MCF 10A (cell line): Measurements from ENCODE around the gene SDCBP2. TPM values are rescaled to one million over a fixed set of nuclear protein-coding genes. Genes with fewer than 3 reads are reported as not detected.
A peak's percentile ranks its signal among the peaks of the same experiment; 100 is the strongest.

Source experiments
- BruUV-seq: library from RNA; stranded (reverse); fragments of 400-500 nt; replicated peaks from 2 replicates; lab custom pipeline; 2021; lab: Mats Ljungman, UMichigan
- CTCF ChIA-PET: fragments of 300-600 bp; sonication (Branson Sonifier 250); formaldehyde crosslinking; extraction: SDS; loops from one replicate; lab custom pipeline; 2021; ENCODE audit warnings: antibody characterized with exemption, inconsistent platforms; lab: Yijun Ruan, JAX
- POLR2A ChIA-PET: fragments of 300-600, 350-650 bp; sonication (Branson Sonifier 250); formaldehyde crosslinking; extraction: SDS; loops from one replicate; lab custom pipeline; 2020; ENCODE audit warnings: antibody characterized with exemption, inconsistent platforms; lab: Yijun Ruan, JAX
- DNase-seq: peaks from one replicate; pipeline ENCODE4 v3.0.0-alpha.2; 2018; ENCODE audit not compliant: unreplicated experiment
- H3K27ac Mint-ChIP-seq: one replicate; pipeline ENCODE4 v1.8.0; 2022; ENCODE audit warnings: mild to moderate bottlenecking, low read depth, mixed read lengths; ENCODE audit not compliant: unreplicated experiment
- H3K27me3 Mint-ChIP-seq: one replicate; pipeline ENCODE4 v1.8.0; 2022; ENCODE audit warnings: mixed read lengths; ENCODE audit not compliant: insufficient read depth, unreplicated experiment
- H3K36me3 Mint-ChIP-seq: one replicate; pipeline ENCODE4 v1.8.0; 2022; ENCODE audit warnings: mild to moderate bottlenecking, moderate library complexity, mixed read lengths; ENCODE audit not compliant: insufficient read depth, unreplicated experiment
- H3K4me1 Mint-ChIP-seq: one replicate; pipeline ENCODE4 v1.8.0; 2022; ENCODE audit warnings: mixed read lengths; ENCODE audit not compliant: insufficient read depth, unreplicated experiment
- H3K4me3 Mint-ChIP-seq: one replicate; pipeline ENCODE4 v1.8.0; 2022; ENCODE audit warnings: mild to moderate bottlenecking, moderate library complexity, mixed read lengths; ENCODE audit not compliant: unreplicated experiment
- H3K9me3 Mint-ChIP-seq: one replicate; pipeline ENCODE4 v1.8.0; 2022; ENCODE audit warnings: mixed read lengths; ENCODE audit not compliant: unreplicated experiment
- intact Hi-C: fragments of 100-400 bp; cut with micrococcal nuclease; formaldehyde crosslinking; loops from 2 replicates; pipeline ENCODE4 v1.14.1; 2022
- total RNA-seq: library from RNA; stranded (reverse); gene quantifications from 2 replicates; pipeline ENCODE4 v1.2.3, GENCODE V29; 2022
- TF ChIP-seq, protein P1 (sequence below): fragments of 200-600 bp; IDR thresholded peaks from one replicate; pipeline ENCODE4 v1.8.0; 2022; ENCODE audit warnings: antibody characterized with exemption, mild to moderate bottlenecking; ENCODE audit not compliant: unreplicated experiment

The SDCBP2 gene
- total RNA-seq, 1 experiment from 2014 or later, result 11.8 TPM

DNA sequence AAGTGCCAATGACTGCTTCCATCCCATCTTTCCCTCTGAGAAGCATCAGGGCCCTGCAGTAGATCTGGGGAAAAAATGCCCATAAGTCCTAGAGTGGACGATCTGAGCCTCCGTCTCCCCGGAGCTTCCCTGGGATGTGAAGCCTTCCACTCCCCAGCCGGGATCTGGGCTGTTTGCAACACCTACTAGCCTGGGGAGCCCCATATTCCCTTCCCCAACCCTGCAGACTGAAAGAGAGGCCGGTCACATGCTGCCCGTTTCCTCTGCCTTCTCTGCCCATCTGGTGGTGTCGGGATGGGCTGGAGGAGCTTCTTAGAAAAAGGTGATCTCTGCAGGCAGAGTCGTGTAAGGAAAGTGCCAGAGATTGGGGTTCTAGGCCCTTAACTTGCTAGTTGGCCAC lies 61.8 kb downstream of the SDCBP2 start:
- intact Hi-C loops, result no loop called here
- Mint-ChIP-seq H3K4me3 (peak overlapping the region; percentile 82), H3K9me3 (no peaks in the 10 kb centered on the region), H3K27ac (no peak overlapping the region), H3K27me3 (no peaks in the 10 kb centered on the region), H3K36me3 (no peaks in the 10 kb centered on the region), H3K4me1 (peaks cover 7% of the 10 kb centered on the region)
- DNase-seq, result no peak
- no TSS peak for BruUV-seq
- CTCF ChIA-PET, result interaction anchor here (0.6 to 0.7 kb wide), 2 partner anchors 199 to 593 kb away, joined by 3 to 4 read pairs; partner anchors contain the start of gene NSFL1C
- POLR2A ChIA-PET, result interaction anchor here (1.4 kb wide), 1 partner anchor 59 kb away, joined by 4 read pairs; no protein-coding TSS in a partner anchor
- TF ChIP-seq, protein P1, sequence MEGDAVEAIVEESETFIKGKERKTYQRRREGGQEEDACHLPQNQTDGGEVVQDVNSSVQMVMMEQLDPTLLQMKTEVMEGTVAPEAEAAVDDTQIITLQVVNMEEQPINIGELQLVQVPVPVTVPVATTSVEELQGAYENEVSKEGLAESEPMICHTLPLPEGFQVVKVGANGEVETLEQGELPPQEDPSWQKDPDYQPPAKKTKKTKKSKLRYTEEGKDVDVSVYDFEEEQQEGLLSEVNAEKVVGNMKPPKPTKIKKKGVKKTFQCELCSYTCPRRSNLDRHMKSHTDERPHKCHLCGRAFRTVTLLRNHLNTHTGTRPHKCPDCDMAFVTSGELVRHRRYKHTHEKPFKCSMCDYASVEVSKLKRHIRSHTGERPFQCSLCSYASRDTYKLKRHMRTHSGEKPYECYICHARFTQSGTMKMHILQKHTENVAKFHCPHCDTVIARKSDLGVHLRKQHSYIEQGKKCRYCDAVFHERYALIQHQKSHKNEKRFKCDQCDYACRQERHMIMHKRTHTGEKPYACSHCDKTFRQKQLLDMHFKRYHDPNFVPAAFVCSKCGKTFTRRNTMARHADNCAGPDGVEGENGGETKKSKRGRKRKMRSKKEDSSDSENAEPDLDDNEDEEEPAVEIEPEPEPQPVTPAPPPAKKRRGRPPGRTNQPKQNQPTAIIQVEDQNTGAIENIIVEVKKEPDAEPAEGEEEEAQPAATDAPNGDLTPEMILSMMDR, result no peak

DNA sequence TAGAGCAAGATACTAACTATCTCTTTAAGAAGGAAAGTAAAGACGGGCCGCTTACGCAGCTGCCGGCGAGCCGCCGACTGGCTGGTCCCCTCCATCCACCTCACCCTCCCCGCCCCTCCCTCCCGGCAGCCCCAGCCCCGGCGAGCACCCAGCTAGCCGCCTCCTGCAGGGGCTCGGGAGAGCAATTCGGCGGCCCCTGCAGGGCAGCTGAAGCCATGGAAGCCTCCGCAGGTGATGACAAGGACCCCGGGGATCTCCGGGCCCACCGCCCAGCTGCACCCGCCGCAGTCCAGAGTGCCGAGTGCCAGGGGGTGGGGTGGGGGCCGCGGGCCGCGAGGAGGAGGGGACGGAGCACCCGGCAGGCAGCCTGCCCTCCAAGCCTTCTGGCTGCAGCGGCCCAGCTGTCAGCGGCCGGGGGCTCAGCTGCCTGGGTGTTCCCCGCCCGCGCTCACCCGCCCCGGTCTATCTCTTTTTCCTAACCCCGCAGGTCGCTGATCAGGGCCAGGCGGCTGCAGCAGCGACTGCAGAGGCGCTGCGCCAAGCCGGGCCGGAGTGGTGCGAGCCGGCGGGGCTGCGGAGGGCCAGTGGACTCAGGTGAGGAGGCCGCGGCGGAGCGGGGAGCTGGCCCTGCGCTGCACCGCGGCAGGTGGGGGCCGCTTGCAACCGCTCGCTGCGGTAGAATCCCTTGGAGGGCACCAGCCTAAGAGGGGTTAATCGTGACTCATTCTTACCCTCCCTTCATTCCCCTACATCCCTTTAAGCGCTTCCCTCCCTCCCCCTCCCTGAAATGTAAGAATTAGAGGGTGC lies 62.6 kb downstream of the SDCBP2 start, which contains the start of gene SNPH:
TSS of gene SNPH (plus strand) at position 128 of the 807 bp plus-strand sequence. CDS start 29,946 bp downstream, outside the sequence.
- CTCF ChIA-PET, result interaction anchor here (0.7 to 0.9 kb wide), 2 partner anchors 28 to 594 kb away, joined by 3 read pairs; no protein-coding TSS in a partner anchor
- intact Hi-C loops, result no loop called here

GRCh38 chr20:1265916-1266166 lies 63.1 kb downstream of the SDCBP2 start:
- Mint-ChIP-seq H3K9me3 (no peaks in the 10 kb centered on the region), H3K4me3 (peak overlapping the region; percentile 82), H3K27me3 (no peaks in the 10 kb centered on the region), H3K4me1 (peaks cover 7% of the 10 kb centered on the region), H3K27ac (peak overlapping the region; percentile 49), H3K36me3 (no peaks in the 10 kb centered on the region)
- TF ChIP-seq, protein P1, result no peak
- CTCF ChIA-PET, result interaction anchor here (0.9 kb wide), 1 partner anchor 28 kb away, joined by 3 read pairs; no protein-coding TSS in a partner anchor
- POLR2A ChIA-PET, result interaction anchor here (0.6 to 1.4 kb wide), 4 partner anchors 9 to 1034 kb away, joined by 3 to 4 read pairs (median 3); partner anchors contain the start of gene RAD21L1
- BruUV-seq, result no TSS peak
- intact Hi-C loops, result no loop called here
- no peak for DNase-seq

More for the DNA sequence above, 62.6 kb downstream of the SDCBP2 start, which contains the start of gene SNPH:
- peak within 1 kb of the TSS; percentile 82 for H3K4me3 Mint-ChIP-seq
- H3K27me3 Mint-ChIP-seq, result no peaks in the 10 kb centered on the region
- POLR2A ChIA-PET, result interaction anchor here (0.5 to 1.4 kb wide), 5 partner anchors 9 to 297 kb away, joined by 3 to 4 read pairs (median 3); partner anchors contain the start of gene RAD21L1
- peak within 1 kb of the TSS; percentile 49 for H3K27ac Mint-ChIP-seq
- no peaks in the 10 kb centered on the region for H3K36me3 Mint-ChIP-seq
- TF ChIP-seq, protein P1, result no peak
- BruUV-seq, result no TSS peak
- DNase-seq, result peak; percentile 73
- no peaks in the 10 kb centered on the region for H3K9me3 Mint-ChIP-seq
- peaks cover 7% of the 10 kb centered on the region for H3K4me1 Mint-ChIP-seq
